ENCODE results near the gene TDRD12.
"Not testable (repeated sequence)": the region's sequence is repeated elsewhere in the genome, so short reads cannot be mapped to it uniquely, and the experiment has no call there.

TDRD12 gene

GRCh38 chr19:32748948-32749347, 29.4 kb downstream of the TDRD12 start:
- DNase-seq = no peak

- no peak for DNase-seq
These were observed 29.8 kb downstream of the TDRD12 start for GRCh38 chr19:32749361-32749760.

DNA sequence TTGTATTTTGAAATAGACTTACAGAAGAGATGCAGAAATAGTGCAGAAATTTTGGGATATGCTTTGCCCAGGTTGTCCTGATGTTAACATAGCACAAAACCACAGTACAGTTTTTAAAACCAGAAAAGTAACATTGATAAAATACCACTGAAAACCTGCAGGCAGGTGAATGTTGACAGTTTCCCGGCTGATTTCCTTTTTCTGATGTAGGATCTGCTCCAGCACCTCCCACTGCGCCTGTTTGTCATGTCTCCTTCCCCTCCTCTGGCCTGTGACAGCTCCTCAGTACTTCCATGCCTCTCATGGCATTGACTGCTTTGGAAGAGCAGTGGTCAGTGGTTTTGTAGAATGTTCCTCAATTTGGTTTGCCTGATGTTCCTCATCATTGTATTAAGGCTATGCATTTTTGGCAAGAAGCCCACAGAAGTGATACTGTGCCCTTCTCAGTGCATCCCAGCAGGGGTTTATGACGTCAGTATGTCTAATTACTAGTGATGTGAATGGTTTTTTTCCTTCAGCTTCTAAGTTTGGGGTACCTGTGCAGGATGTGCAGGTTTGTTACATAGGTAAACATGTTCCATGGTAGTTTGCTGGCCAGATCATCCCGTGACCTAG, 31.0 kb downstream of the TDRD12 start:
- no peak for DNase-seq

DNA sequence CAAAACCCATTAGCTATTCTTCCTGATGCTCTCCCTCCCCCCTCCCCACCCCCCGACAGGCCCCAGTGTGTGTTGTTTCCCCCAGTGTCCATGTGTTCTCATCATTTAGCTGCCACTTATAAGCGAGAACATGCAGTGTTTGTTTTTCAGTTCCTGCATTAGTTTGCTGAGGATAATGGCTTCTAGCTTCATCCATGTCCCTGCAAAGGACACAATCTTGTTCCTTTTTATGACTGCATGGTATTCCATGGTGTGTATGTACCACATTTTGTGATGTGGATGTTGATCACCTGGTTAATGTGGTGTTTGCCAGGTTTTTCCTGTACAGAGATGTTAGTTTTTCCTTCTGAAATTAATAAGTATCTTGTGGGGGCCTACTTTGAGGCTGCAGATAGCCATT, 31.5 kb downstream of the TDRD12 start:
- no peak for DNase-seq

- DNase-seq = no peak
These were observed 37.6 kb downstream of the TDRD12 start for GRCh38 chr19:32757189-32757588.

GRCh38 chr19:32765365-32765764, 45.8 kb downstream of the TDRD12 start:
- DNase-seq = not testable (repeated sequence)

DNA sequence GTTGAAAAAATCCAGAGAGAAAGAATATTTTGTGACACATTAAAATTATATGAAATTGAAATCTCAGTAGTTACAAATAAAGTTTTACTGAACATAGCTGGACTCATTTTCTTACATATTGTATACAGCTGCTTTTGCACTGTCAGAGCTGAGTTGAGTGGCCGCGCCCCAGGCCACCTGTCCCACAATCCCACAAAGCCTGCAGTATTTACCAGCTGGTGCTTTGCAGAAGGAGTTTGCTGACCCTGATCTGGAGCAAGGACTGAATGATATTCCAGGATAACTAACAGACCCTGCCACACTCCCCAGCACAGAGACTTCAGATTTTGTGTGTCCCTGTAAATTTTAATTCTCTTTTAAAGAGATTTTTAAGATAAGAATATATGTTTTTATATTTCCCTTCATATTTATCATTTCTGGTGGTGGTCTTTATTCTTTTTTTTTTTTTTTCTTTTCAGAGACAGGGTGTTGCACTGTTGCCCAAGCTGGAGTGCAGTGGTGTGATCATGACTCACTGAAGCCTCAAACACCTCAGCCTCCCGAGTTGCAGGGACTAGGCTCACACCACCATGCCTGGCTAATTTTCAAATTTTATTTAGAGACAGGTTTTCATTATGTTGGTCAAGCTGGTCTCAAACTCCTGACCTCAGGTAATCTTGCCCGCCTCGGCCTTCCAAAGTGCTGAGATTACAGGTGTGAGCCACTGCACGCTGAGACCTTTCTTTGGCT, 48.5 kb downstream of the TDRD12 start:
- DNase-seq = no peak

GRCh38 chr19:32771596-32771995, 52.0 kb downstream of the TDRD12 start:
- no peak for DNase-seq

- no peak for DNase-seq
These were observed 53.6 kb downstream of the TDRD12 start for GRCh38 chr19:32773126-32773525.

DNA sequence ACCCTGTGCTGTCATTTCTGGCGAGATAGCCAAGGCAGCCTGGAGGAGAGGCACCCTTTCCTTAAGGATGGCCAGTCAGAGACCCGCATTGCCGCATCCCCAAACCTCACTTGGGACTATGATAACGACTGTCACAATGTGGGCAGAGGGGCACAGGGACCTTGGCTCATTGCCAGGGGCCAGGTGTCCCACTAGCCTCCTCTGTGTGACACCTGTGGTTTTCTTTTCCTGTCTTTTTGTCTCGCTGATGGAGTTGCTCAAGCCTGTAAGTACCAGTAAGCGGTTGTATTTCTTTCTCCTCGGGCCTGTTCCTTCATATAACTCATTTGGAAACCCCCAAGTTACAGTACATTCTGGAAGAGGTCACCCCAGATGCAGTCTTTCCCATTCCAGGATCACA, 59.5 kb downstream of the TDRD12 start:
- DNase-seq = no peak

- DNase-seq = no peak
These were observed 61.7 kb downstream of the TDRD12 start for GRCh38 chr19:32781280-32781679.

- not testable (repeated sequence) for DNase-seq
These were observed 62.5 kb downstream of the TDRD12 start for GRCh38 chr19:32782089-32782488.

DNA sequence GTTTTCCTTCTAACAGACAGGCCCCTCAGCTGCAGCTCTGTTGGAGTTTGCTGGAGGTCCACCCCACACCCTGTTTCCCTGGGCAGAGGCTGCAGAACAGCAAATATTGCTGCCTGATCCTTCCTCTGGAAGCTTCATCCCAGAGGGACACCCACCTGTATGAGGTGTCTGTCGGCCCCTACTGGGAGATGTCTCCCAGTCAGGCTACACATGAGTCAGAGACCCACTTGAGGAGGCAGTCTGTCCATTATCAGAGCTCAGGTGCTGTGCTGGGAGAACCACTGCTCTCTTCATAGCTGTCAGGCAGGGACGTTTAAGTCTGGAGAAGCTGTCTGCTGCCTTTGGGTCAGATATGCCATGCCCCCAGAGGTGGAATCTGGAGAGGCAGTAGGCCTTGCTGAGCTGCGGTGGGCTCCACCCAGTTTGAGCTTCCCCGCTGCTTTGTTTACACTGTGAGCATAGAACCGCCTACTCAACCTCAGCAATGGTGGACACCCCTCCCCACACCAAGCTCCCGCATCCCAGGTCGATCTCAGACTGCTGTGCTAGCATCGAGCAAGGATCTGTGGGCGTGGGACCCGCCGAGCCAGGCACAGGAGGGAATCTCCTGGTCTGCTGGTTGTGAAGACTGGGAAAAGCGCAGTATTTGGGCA, 67.7 kb downstream of the TDRD12 start:
- not testable (repeated sequence) for DNase-seq

DNA sequence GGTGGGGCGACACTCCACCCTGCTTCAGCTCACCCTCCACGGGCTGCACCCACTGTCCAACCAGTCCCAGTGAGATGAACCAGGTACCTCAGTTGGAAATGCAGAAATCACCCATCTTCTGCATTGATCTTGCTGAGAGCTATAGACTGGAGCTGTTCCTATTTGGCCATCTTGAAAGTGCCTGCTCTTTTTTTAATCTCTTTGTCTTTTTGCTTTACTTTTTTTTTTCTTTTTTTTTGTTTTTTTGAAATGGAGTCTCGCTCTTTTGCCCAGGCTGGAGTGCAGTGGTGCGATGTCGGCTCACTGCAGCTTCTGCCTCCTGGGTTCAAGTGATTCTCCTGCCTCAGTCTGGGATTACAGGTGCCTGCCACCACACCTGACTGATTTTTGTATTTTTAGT, 68.3 kb downstream of the TDRD12 start:
- DNase-seq = not testable (repeated sequence)

GRCh38 chr19:32789429-32789828, 69.9 kb downstream of the TDRD12 start:
- no peak for DNase-seq

DNA sequence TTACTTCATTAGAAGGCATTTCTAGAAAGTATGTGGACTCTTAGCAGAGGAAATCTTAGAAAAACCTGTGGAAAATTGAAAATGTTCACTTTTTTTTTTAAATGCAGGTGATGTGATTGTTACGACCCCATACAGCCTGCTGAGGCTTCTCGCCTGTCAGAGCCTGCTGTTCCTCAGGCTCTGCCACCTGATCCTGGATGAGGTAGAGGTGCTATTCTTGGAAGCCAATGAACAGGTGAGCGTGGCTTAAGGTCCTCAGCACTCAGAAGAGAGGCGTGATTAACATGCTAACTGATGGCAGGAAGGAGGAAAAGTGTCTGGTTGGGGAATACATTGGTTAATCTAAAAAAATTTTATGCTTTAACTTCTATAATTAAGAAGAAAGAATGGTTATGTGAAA, 78.6 kb downstream of the TDRD12 start:
- peak; percentile 17 for DNase-seq

- DNase-seq = no peak
These were observed 80.6 kb downstream of the TDRD12 start for GRCh38 chr19:32800191-32800590.

GRCh38 chr19:32800754-32801153, 81.2 kb downstream of the TDRD12 start:
- no peak for DNase-seq

- DNase-seq = no peak
These were observed 83.3 kb downstream of the TDRD12 start for GRCh38 chr19:32802840-32803239.

- DNase-seq = no peak
These were observed 88.7 kb downstream of the TDRD12 start for GRCh38 chr19:32808236-32808635.

GRCh38 chr19:32809254-32809653, 89.7 kb downstream of the TDRD12 start:
- no peak for DNase-seq

- DNase-seq = no peak
These were observed 90.2 kb downstream of the TDRD12 start for GRCh38 chr19:32809754-32810153.

DNA sequence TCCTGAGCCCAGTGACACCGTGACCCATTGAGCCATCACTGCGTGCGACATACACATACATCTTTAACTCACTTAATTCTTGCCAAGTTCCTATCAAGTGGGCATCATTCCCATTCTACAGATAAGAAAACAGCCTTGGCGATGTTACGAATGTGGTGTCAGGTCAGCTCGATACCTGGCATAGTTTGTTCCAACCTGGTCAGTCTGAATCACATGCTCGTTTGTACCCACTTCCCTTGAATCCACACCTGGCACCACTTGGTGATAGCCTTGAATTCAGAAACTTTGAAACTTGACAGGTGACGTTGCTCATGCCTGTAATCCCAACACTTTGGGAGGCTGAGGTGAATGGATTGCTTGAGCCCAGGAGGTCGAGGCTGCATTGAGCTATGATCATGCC, 90.9 kb downstream of the TDRD12 start:
- no peak for DNase-seq

DNA sequence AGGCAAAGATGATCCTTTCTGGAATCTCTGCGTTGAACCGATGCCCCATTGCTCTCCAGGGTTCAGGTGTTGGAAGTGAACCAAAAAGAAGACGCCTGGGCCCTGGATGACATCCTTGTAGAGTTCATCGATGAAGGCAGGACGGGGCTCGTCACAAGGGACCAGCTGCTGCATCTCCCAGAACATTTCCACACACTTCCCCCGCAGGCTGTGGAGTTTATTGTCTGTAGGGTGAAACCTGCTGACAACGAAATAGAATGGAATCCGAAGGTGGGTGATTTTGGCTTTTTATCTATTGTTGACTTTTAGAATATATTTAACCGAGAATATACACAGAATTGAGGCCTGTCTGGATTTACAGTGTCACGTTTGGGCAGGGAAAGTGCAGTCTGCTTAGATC, 91.6 kb downstream of the TDRD12 start:
- DNase-seq = no peak

All from NCI-H774 (cell line).